Effector CD4-positive, alpha-beta T cell (primary cell): ENCODE data around the gene IFNL1.
"Not testable (repeated sequence)": the region's sequence is repeated elsewhere in the genome, so short reads cannot be mapped to it uniquely, and the experiment has no call there.

Experiments used
- DNase-seq: peaks from one replicate; pipeline ENCODE4 v3.0.0-alpha.2; 2020

Gene IFNL1

GRCh38 chr19:39270036-39270871, 26.0 kb upstream of the IFNL1 start:
- DNase-seq, result no peak

DNA sequence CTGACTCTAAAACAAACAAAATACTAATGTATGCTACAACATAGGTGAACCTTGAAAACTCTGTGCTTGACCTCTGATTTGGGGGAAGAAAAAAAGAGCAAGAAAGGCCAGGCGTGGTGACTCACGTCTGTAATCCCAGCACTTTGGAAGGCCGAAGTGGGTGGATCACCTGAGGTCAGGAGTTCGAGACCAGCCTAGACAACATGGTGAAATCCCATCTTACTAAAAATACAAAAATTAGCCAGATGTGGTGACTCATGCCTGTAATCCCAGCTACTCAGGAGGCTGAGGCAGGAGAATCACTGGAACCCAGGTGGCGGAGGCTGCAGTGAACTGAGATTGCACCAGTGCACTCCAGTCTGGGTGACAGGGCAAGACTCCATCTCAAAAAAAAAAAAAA, 22.3 kb upstream of the IFNL1 start:
- DNase-seq, result not testable (repeated sequence)

GRCh38 chr19:39275578-39275977, 20.6 kb upstream of the IFNL1 start:
- DNase-seq, result no peak

GRCh38 chr19:39276740-39277139, 19.5 kb upstream of the IFNL1 start:
- no peak for DNase-seq

DNA sequence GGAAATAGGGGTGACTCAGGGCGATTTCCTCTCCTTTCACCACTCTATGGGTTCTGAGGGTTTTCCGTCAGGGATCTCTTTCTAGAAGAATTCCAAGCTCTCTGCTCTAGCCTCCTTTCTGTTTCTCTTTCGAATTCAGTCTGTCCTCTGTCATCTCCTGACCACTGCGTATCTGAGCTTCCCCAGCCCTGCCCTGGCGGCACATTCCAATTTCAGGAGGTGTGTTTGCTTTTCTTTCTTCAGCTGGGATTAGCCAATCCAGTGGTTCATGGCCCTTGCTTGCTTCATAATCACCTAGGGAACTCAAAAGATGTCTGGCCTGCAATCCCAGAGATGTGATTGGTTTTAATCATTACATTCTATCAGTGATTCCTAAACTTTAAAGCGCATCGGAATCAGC, 18.6 kb upstream of the IFNL1 start:
- no peak for DNase-seq

DNA sequence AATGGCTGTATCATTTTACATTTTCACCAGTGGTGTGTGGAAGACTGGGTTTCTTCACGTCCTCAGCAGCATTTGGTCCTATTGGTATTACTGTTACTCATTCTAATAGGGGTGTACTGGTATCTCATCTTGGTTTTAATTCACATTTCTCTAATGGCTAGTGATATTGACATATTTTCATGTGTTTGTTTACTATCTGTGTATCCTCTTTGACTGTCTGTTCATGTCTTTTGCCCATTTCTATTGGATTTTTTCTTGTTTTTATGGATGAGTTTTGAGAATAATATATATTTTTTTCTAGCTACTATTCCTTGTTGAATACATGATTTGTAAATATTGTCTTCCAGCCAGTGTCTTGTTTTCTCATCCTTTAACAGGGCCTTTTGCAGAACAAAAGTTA, 14.2 kb upstream of the IFNL1 start:
- DNase-seq, result no peak

DNA sequence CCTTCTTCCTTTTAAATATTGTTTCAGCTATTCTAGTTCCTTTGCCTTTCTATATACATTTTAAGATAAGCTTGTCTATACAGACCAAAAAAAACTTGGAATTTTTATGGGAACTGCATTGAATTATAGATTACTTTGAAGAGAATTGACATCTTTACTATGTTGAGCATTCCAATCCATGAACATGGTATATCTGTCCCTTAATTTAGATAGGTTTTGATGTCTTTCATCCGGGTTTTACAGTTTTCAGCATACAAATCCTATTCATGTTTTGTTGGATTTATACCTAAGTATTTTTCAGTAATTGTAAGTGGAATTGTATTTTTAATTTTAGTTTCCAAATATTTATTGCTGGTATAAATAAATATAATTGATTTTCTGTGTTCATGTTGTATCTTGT, 12.2 kb upstream of the IFNL1 start:
- no peak for DNase-seq

GRCh38 chr19:39293394-39293793, 2.8 kb upstream of the IFNL1 start:
- DNase-seq, result no peak

DNA sequence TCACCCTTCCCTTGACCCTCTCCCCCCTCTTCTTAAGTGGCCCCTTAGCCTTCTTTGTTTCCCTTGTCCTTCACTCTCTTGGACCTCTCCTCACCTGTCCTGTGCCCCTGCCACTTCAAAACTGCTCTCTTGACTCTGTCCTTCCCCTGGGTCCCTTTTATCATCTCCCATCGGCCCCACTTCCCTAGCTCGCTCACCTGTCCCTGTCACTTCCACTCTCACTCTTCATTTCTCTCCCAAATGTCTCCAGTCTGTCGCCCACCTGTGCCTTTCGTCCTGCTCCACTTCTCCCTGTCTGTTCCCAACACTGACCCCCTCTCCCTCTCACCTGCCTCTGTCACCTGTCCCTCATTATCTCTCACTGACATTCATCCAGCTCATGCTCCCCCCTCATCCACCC, 699 bp downstream of the IFNL1 start:
- no peak for DNase-seq

DNA sequence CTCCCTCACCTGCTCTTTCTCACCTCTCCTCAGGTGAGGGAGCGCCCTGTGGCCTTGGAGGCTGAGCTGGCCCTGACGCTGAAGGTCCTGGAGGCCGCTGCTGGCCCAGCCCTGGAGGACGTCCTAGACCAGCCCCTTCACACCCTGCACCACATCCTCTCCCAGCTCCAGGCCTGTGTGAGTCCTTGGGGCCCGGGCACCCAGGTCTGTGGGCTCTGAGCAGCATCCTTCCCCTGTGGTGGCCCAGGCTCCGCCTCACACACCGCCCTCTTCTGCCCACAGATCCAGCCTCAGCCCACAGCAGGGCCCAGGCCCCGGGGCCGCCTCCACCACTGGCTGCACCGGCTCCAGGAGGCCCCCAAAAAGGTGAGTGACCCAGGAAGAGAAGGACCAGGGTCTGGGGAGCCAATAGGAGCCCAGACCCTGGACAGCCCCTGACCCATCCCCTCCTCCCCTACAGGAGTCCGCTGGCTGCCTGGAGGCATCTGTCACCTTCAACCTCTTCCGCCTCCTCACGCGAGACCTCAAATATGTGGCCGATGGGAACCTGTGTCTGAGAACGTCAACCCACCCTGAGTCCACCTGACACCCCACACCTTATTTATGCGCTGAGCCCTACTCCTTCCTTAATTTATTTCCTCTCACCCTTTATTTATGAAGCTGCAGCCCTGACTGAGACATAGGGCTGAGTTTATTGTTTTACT, 1.9 kb downstream of the IFNL1 start:
- peak; percentile 31 for DNase-seq

- DNase-seq, result no peak
Measured at GRCh38 chr19:39299404-39299803, 3.2 kb downstream of the IFNL1 start.

GRCh38 chr19:39299832-39300231, 3.6 kb downstream of the IFNL1 start:
- no peak for DNase-seq

DNA sequence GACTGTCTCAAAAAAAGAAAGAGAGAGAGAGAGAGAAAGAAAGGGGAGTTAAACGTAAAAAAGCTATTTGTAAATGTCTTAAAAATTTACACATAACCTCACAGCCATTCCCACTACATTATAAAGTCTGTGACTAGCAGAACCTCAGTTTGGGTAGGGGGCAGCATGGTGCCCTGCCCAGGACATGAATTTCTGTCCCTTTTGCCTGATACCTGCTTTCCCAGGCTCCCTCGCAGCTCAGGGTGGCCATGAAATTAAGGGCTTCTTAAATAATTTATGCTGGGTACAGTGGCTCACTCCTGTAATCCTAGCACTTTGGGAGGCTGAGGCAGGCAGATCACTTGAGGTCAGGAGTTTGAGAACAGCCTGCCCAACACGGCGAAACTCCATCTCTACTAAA, 4.8 kb downstream of the IFNL1 start:
- DNase-seq, result no peak

- DNase-seq, result no peak
Measured at GRCh38 chr19:39301562-39301961, 5.4 kb downstream of the IFNL1 start.

GRCh38 chr19:39303373-39304184, 7.4 kb downstream of the IFNL1 start:
- no peak for DNase-seq

- DNase-seq, result no peak
Measured at GRCh38 chr19:39304185-39304513, 7.9 kb downstream of the IFNL1 start.

DNA sequence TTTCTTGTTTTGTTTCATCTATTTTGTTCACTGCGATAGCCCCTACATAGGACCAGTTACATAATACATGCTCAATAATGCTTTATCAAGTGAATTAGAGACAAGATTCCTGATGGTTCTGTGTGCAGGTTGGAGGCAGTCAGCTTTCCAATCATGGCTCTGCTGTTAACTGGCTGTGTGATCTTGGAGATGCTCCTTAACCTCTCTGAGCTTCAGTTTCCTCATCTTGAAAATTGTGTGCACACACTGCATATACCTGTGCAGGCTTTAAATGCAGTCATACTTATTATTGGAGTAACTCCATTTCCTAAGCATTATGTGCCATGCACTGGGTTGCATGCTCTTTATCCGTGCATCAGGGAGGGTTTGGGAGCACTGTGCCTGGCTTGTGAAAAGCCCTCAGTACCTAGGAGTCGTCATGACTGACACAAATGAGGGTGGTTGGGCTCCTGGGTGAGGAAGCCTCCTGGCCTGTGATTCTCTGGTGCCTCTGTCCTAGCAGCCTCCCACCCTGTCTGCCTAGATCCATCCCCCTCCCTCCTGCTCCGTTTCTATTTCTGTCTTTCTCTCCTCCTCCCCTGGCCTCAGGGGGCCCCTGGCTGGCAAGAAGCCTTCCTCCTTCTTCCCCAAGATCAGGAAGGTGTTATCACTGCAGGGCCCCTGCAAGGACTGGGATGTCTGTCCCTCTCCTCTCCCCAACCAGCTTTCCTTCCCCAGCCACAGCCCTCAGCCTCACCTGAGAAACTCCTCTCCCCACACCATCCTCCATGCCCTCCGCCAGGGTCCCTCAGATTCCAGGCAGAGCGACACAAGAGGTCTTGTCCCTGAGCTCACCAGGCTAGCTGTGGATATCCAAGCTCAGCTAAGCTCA, 8.7 kb downstream of the IFNL1 start:
- no peak for DNase-seq

- DNase-seq, result no peak
Measured at GRCh38 chr19:39306075-39306474, 9.9 kb downstream of the IFNL1 start.

GRCh38 chr19:39307046-39307821, 11.0 kb downstream of the IFNL1 start:
- DNase-seq, result no peak

DNA sequence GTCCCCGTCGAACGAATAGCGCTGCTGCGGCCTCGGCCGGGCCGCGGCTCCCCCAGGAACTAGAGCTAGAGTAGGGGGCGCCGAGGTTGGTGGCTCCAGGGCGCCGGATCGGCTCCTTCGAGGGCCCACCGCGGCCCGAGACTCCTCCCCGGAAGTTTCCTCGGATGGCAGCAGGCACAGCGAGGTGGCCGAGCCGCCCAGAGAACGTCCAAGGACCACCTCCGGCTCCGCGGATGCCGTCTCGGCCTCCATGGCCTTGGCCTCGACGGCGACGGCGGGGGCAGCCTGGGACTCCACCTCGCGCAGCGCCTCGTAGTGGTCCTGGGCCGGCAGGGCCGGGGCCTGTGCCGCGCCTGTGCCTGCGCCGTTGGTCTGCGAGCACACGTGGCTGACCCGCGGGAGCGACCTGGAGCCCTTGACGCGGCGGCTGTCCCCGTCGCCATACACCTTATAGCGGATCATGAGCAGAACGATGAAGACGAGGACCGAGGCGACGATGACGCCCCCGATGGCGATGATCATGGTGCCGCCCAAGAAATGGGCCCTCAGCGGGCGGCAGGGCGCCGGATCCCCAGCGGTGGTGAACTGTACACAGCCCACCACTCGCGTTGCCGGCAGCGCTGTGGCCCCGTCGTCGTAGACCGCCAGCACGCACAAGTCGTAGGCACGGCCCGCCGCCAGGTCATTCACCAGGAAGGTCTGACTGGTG, 11.8 kb downstream of the IFNL1 start:
- no peak for DNase-seq
